GM18505 (cell line): Measurements from ENCODE around the gene SPRYD4.

Source experiments
- ATAC-seq: cut with Tn5 transposase; IDR thresholded peaks from one replicate; pipeline ENCODE4 v1.9.1; 2021; ENCODE audit not compliant: unreplicated experiment
- POLR2A ChIP-seq: IDR thresholded peaks from 4 replicates; pipeline ENCODE4 v1.6.1; 2011; ENCODE audit warnings: borderline replicate concordance; ENCODE audit not compliant: insufficient read depth, insufficient read length; ENCODE audit errors: extremely low read depth

SPRYD4 gene

DNA sequence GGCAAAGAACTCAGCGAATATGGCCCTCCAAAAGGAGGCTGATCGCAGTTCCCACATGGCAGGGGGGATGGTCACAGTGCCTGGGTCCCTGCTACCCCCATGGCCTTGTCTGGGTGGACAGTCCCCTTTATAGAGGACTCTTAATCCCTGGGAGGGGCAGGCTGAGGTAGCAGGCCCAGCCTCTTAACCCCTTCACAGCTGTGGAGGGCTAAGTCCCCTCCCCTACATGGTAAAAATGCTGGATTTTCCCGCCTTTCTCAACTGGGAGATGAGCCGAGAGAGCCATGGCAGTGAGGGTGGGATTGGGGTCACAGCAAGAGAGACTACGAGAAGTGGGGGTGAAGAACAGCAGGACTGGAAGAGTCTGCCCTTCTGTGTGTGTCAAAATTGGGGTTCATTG, 13.8 kb upstream of the SPRYD4 start, which contains the start of gene MIP:
TSS of gene MIP (minus strand) at position 101 of the 400 bp plus-strand sequence. CDS start at position 57, 44 bp downstream.
- no peak for TF ChIP-seq POLR2A
- no peak for ATAC-seq

DNA sequence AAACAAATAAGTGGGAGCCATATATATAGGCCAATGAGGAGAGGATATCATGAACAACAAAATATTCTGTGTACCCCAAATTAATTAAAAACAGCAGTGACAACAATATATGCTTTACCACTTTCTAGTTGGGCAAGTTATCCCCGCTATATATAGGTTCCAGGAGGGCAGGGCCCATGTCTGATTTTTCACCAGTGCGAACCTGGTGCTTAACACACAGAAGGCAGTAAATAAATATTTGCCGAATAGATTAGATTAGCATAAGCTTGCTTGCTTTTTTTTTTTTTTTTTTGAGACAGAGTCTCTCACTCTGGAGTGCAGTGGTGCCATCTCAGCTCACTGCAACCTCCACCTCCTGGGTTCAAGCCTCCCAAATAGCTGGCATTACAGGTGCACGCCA, 10.6 kb upstream of the SPRYD4 start:
- ATAC-seq: no peak
- TF ChIP-seq POLR2A: no peak

DNA sequence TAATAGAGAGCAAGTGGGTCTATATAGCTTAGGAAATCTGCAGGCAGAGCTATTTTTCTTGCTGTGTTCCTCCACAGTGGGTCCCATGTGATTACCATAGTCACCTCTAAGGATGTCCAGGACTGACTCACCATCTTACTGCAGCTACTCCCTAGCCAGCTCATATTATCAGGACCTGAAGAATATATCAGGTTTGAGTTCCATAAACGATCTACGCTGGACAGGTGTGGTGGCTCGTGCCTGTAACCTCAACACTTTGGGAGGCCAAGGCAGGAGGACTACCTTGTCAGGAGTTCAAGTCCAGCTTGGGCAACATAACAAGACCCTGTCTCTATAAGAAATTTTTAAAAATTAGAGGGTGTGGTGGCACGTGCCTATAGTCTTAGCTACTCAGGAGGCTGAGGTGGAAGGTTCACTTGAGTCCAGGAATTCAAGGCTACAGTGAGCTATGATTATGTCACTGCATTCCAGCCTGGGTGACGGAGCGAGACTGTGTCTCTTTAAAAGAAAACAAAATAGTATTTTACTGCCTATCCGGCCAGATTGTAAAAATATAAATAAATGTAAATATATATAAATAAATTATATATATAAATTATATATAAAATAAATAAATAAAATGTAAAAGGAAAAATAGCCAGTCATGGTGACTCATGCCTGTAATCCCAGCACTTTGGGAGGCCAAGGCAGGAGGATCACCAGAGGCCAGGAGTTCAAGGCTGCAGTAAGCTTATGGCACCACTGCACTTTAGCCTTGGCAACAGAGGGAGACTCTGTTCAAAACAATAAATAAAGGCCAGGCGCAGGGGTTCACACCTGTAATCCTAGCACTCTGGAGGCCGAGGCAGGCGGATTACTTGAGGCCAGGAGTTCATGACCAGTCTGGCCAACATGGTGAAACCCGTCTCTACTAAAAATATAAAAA, 6.9 kb upstream of the SPRYD4 start:
- no peak for ATAC-seq
- no peak for TF ChIP-seq POLR2A

DNA sequence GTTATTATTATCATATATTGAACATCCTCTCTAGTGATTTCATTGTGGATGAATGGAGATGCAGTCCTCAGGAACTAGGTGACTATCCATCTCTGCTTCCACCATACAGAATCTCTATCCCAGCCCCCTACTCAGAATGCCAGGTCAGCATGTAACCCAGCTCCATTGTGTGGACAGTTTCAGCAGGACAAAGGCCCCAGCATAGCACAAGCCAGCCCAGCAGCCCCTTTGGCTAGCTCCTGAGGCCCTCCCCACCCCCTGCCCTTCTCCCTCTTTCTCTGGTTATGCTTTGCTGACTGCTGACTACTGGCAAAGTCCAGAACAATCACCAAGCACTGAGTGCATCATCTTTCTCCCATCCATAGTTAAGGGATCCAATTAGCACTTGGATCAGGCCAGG, 5.8 kb upstream of the SPRYD4 start:
- TF ChIP-seq POLR2A: no peak
- no peak for ATAC-seq

DNA sequence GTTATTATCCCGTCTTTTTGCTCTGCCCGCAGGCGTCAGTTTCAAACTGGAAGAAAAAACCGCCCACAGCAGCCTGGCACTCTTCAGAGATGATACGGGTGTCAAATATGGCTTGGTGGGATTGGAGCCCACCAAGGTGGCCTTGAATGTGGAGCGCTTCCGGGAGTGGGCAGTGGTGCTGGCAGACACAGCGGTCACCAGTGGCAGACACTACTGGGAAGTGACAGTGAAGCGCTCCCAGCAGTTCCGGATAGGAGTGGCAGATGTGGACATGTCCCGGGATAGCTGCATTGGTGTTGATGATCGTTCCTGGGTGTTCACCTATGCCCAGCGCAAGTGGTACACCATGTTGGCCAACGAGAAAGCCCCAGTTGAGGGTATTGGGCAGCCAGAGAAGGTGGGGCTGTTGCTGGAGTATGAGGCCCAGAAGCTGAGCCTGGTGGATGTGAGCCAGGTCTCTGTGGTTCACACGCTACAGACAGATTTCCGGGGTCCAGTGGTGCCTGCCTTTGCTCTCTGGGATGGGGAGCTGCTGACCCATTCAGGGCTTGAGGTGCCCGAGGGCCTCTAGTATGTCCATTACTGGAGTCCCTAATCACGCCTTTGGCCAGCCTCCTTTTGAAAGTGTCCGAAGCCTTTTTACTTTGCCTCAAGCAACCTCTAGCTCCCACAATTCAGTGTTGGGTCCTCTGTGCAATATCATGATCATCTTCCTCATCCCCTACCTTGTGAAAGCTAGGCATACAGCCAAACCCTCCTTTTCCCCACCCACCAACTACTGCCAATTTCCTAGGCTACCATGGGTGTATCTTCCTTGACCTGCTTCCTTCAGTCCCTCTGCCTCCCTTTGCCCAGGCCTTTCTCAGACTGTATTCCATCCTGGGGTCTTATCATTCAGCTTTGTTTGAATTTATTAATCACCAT, 891 bp downstream of the SPRYD4 start:
- no peak for ATAC-seq
- TF ChIP-seq POLR2A: no peak

DNA sequence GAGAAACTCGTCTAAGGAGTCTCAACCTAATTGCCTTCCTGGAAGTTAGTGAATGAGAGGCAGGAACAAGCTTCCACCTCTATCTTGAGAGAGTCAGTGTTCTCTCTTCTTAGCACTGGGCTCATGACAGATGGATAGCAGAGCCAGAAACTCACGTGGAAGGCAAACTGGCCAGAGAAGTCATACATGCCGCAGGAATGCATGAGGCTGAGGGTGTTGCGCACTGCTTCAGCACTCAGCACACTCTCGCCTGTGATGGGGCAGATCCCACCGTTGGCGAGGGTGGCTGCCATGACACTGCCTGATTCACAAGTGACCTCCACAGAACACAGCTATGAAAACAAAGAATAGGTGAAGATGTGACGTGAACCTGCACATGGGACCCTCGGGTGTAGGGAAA, 6.0 kb downstream of the SPRYD4 start:
- no peak for ATAC-seq
- TF ChIP-seq POLR2A: no peak

DNA sequence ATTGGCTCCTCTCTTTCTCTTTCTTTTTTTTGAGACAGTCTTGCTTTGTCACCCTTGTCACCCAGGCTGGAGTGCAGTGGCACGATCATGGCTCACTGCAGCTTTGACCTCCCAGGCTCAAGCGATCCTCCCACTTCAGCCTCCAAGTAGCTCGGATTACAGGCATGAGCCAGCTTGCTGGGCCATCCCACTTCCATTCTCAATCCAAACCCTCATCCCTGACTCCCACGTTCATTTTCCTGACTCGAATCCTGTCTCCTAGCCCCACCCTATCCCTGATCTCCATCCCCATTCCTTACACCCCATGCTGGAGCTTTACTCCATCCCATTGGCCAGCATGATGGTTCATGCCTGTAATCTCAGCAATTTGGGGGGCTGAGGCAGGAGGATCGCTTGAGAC, 7.8 kb downstream of the SPRYD4 start:
- ATAC-seq: no peak
- TF ChIP-seq POLR2A: no peak

DNA sequence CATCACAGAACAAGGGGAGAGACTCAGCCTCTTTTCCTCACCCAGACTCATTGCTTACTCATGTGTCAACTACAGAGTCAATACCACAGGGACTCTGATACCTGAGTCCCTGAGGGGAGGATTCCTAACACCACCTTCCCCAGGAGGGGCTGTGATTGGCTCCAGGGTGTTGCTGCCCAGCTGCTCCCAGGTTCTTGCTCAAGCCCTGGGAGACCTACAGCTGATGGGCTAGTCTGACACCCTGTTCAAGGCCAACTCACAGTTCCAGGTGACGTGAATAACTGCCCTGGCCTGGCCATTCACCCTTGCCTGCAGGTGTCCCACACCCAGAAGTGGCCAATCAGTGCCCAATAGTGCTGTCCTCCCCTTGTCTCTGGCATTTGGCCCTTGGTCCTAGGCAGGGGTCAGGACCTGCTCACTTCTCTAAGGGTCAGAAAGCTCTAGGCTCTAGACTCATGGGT, 8.6 kb downstream of the SPRYD4 start:
- ATAC-seq: no peak
- TF ChIP-seq POLR2A: no peak

DNA sequence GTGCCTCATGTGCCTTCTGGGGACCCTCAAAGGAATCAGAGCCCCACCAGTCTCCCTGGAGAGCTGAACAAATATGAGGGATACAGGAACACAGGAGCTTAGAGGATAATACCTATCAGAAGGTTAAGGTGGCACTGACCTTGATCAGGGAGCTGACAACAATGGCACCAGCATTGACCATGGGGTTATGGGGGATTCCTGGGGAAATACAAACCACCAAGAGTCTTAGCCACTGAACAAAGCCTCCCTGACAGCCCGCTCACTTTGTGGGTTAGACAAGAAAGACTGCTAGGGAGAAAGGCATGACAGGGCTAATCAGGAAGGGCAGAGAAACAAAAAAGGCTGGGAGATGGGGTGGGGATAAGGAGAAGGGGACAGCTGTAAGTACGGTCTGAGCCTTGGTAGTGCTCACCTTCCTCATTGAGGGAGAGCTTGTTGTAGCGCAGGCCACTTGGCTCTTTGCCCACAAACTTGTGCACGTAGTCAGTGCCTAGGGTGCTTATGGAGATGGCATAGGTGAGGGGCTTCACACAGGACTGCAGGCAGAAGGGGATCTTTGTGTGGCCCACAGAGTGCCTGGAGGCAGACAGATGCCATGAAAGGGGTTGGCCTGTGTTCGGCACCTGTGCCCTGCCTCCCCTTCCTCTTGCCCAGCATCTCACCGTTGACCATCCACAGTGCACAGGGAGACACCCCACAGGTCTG, 9.3 kb downstream of the SPRYD4 start:
- ATAC-seq: no peak
- no peak for TF ChIP-seq POLR2A

DNA sequence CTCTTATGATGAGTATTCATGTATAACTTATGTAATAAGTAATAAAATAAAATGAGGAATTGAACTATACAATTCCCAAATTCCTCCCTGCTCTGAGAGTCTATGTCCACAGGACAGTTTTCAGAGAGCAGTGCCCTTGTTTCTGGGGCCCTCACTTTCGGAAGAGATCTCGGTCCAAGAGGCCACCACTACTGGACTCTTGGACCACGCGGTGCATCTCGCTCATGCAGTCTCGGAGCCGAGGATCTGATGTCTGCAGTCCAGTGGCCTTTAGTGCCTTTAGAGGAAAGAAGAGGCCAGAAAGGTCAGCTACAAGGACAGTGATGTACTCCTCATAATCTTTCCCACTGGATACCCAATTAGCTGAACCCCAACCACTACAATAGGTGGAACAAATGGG, 11.2 kb downstream of the SPRYD4 start:
- TF ChIP-seq POLR2A: no peak
- ATAC-seq: no peak

DNA sequence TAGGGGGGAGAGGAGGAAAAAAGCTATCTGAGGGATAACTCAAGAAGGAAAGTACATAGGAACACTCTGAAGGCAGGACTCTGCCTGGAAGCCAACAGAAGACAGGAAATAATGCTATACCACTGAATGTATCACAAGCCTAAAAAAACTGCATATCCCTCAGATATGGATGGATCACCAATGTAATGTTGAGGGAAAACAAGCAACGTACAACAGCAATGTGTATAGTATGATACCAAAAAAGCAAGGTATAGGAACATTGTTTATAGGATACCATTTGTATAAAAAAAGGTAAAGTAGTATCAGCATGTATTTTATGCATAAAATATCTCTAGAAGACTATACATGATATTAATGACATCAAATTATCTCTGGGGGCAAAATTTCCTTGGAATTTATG, 16.2 kb downstream of the SPRYD4 start:
- ATAC-seq: no peak
- TF ChIP-seq POLR2A: no peak

DNA sequence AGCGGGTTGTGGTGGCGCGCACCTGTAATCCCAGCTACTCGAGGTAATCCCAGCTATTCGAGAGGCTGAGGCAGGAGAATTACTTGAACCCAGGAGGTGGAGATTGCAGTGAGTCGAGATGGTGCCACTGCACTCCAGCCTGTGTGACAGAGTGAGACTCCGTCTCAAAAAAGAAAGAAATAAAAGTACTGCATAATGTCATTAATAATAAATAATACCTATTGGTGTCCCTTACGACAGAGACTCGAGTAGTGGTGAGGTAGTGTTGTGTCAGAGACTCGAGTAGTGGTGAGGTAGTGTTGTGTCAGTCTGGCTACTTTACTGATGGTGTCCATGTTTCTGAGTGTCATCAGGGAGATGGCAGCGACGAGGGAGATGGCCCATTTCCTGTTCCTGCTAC, 18.3 kb downstream of the SPRYD4 start:
- ATAC-seq: no peak
- TF ChIP-seq POLR2A: no peak
